ENCODE results near the gene ANKRD62.
"Not testable (repeated sequence)": the region's sequence is repeated elsewhere in the genome, so short reads cannot be mapped to it uniquely, and the experiment has no call there.

The ANKRD62 gene

GRCh38 chr18:12099160-12099559 is 5.5 kb downstream of the ANKRD62 start:
- DNase-seq (ENCODE audit: low spot score) = no peak

GRCh38 chr18:12101266-12101665 is 7.6 kb downstream of the ANKRD62 start:
- DNase-seq (ENCODE audit: low spot score) = no peak

GRCh38 chr18:12102136-12102842 is 8.6 kb downstream of the ANKRD62 start:
- no peak for DNase-seq (ENCODE audit: low spot score)

- DNase-seq (ENCODE audit: low spot score) = no peak
These were observed 12.8 kb downstream of the ANKRD62 start for GRCh38 chr18:12106471-12106870.

- no peak for DNase-seq (ENCODE audit: low spot score)
These were observed 16.2 kb downstream of the ANKRD62 start for GRCh38 chr18:12109836-12110235.

- DNase-seq (ENCODE audit: low spot score) = no peak
These were observed 20.5 kb downstream of the ANKRD62 start for GRCh38 chr18:12113999-12114646.

GRCh38 chr18:12119358-12119757 is 25.7 kb downstream of the ANKRD62 start:
- no peak for DNase-seq (ENCODE audit: low spot score)

- DNase-seq (ENCODE audit: low spot score) = no peak
These were observed 27.8 kb downstream of the ANKRD62 start for GRCh38 chr18:12121175-12122042.

- not testable (repeated sequence) for DNase-seq (ENCODE audit: low spot score)
These were observed 28.4 kb downstream of the ANKRD62 start for GRCh38 chr18:12122043-12122389.

GRCh38 chr18:12127647-12128046 is 34.0 kb downstream of the ANKRD62 start:
- not testable (repeated sequence) for DNase-seq (ENCODE audit: low spot score)

GRCh38 chr18:12138831-12139230 is 45.2 kb downstream of the ANKRD62 start:
- not testable (repeated sequence) for DNase-seq (ENCODE audit: low spot score)

GRCh38 chr18:12140866-12141265 is 47.2 kb downstream of the ANKRD62 start:
- not testable (repeated sequence) for DNase-seq (ENCODE audit: low spot score)

GRCh38 chr18:12141778-12142177 is 48.1 kb downstream of the ANKRD62 start:
- DNase-seq (ENCODE audit: low spot score) = not testable (repeated sequence)

- DNase-seq (ENCODE audit: low spot score) = not testable (repeated sequence)
These were observed 55.8 kb downstream of the ANKRD62 start for GRCh38 chr18:12149431-12149830.

- DNase-seq (ENCODE audit: low spot score) = no peak
These were observed 60.7 kb downstream of the ANKRD62 start for GRCh38 chr18:12154361-12154760.

- DNase-seq (ENCODE audit: low spot score) = no peak
These were observed 62.4 kb downstream of the ANKRD62 start for GRCh38 chr18:12155996-12156395.

GRCh38 chr18:12159446-12159845 is 65.8 kb downstream of the ANKRD62 start:
- DNase-seq (ENCODE audit: low spot score) = no peak

GRCh38 chr18:12162786-12163185 is 69.1 kb downstream of the ANKRD62 start:
- DNase-seq (ENCODE audit: low spot score) = no peak

- no peak for DNase-seq (ENCODE audit: low spot score)
These were observed 71.6 kb downstream of the ANKRD62 start for GRCh38 chr18:12165038-12165768.

Data from CD4-positive, alpha-beta T cell treated with Interleukin-15 for 4 hours (primary cell).